Panc1 (cell line): Measurements from ENCODE around the gene DCAF6.

ENCODE experiments used
- POLR2AphosphoS5 ChIP-seq: IDR thresholded peaks from 2 replicates; pipeline ENCODE4 v1.6.1; 2012; ENCODE audit warnings: mild to moderate bottlenecking, low read depth, low read length, moderate library complexity
- TF ChIP-seq, protein P1 (sequence below): fragments of 450-650 bp; IDR thresholded peaks from 2 replicates; pipeline ENCODE4 v1.5.1; 2017; ENCODE audit warnings: mild to moderate bottlenecking
- TF ChIP-seq, protein P2 (sequence below), 2 experiments: IDR thresholded peaks; 2 replicates each; pipeline ENCODE4 v1.6.1; 2011 to 2012; ENCODE audit warnings: low read depth in 2 of 2, control low read depth in 1 of 2, low read length in 1 of 2, mild to moderate bottlenecking in 1 of 2, moderate library complexity in 1 of 2; ENCODE audit not compliant: insufficient read depth in 1 of 2

DNA sequence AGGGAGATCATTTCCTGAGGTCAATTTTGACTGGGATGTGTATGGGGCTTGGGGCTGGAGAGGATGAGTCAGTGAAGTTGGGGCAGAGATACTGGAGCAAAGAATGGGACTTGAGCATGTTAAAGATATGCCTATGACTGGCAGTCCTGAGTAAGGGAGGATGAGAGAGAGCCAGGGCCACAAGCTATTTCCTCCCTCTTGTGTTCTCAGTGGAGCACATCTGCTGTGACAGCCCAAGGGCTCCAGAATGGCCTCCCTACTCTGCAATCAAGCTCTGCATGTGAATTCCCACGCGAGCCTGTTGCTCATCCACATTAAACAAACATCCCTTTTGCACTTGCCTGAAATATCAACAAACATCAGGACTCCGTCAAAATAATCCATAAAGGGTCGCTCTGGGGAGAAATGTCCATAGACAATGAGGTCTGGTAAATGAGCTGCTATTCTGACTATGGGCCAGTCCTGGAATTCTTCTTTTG lies 31.8 kb upstream of the DCAF6 start:
- TF ChIP-seq, protein P1, sequence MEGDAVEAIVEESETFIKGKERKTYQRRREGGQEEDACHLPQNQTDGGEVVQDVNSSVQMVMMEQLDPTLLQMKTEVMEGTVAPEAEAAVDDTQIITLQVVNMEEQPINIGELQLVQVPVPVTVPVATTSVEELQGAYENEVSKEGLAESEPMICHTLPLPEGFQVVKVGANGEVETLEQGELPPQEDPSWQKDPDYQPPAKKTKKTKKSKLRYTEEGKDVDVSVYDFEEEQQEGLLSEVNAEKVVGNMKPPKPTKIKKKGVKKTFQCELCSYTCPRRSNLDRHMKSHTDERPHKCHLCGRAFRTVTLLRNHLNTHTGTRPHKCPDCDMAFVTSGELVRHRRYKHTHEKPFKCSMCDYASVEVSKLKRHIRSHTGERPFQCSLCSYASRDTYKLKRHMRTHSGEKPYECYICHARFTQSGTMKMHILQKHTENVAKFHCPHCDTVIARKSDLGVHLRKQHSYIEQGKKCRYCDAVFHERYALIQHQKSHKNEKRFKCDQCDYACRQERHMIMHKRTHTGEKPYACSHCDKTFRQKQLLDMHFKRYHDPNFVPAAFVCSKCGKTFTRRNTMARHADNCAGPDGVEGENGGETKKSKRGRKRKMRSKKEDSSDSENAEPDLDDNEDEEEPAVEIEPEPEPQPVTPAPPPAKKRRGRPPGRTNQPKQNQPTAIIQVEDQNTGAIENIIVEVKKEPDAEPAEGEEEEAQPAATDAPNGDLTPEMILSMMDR: no peak
- TF ChIP-seq, protein P2, sequence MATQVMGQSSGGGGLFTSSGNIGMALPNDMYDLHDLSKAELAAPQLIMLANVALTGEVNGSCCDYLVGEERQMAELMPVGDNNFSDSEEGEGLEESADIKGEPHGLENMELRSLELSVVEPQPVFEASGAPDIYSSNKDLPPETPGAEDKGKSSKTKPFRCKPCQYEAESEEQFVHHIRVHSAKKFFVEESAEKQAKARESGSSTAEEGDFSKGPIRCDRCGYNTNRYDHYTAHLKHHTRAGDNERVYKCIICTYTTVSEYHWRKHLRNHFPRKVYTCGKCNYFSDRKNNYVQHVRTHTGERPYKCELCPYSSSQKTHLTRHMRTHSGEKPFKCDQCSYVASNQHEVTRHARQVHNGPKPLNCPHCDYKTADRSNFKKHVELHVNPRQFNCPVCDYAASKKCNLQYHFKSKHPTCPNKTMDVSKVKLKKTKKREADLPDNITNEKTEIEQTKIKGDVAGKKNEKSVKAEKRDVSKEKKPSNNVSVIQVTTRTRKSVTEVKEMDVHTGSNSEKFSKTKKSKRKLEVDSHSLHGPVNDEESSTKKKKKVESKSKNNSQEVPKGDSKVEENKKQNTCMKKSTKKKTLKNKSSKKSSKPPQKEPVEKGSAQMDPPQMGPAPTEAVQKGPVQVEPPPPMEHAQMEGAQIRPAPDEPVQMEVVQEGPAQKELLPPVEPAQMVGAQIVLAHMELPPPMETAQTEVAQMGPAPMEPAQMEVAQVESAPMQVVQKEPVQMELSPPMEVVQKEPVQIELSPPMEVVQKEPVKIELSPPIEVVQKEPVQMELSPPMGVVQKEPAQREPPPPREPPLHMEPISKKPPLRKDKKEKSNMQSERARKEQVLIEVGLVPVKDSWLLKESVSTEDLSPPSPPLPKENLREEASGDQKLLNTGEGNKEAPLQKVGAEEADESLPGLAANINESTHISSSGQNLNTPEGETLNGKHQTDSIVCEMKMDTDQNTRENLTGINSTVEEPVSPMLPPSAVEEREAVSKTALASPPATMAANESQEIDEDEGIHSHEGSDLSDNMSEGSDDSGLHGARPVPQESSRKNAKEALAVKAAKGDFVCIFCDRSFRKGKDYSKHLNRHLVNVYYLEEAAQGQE (IDR thresholded peaks at IDR 0.05; ENCODE audit: insufficient read depth in 1 of 2, low read depth in 2 of 2, low read length in 1 of 2): no peak
- TF ChIP-seq POLR2AphosphoS5: no peak
